A549 (cell line): ENCODE results near the gene EIF4A2. TPM values are rescaled to one million over a fixed set of nuclear protein-coding genes. Genes with fewer than 3 reads are reported as not detected.

Experiments used
- ATAC-seq, 2 experiments: fragments of 200-7000 bp in 1 of 2; fragments of >200 bp in 1 of 2; cut with Nextera tagmentation in 1 of 2; cut with Tn5 transposase in 1 of 2; 3 replicates each; pipeline versions ENCODE4 v1.8.0 to v1.9.1; 2018 to 2020; ENCODE audit warnings: mild to moderate bottlenecking in 1 of 2, moderate library complexity in 1 of 2
- CTCF ChIA-PET: fragments of 300-600 bp; sonication (Branson Sonifier 250); formaldehyde crosslinking; extraction: SDS; loops from one replicate; lab custom pipeline; 2021; ENCODE audit warnings: antibody characterized with exemption, inconsistent platforms; lab: Yijun Ruan, JAX
- POLR2A ChIA-PET: fragments of 350-600 bp; formaldehyde crosslinking; extraction: SDS; loops from one replicate; lab custom pipeline; 2021; ENCODE audit warnings: antibody characterized with exemption, inconsistent platforms; lab: Yijun Ruan, JAX
- DNase-seq, 2 experiments: peaks; one replicate each; pipeline versions ENCODE4 v3.0.0 to v3.0.0-alpha.2; 2011 to 2016; ENCODE audit warnings: low read depth in 1 of 2, low spot score in 1 of 2
- FAIRE-seq: peaks from 2 replicates; lab custom pipeline; 2011; peaks lifted over from hg19 to GRCh38; lab: Jason Lieb, UNC
- H3K27ac ChIP-seq, 2 experiments: fragments of >200 bp; sonication (Bioruptor Twin); formaldehyde crosslinking; 3 replicates each; pipeline ENCODE4 v1.5.1; 2016 to 2017
- H3K4me1 ChIP-seq: fragments of >200 bp; sonication (Bioruptor Twin); formaldehyde crosslinking; 3 replicates; pipeline ENCODE4 v1.6.1; 2016
- H3K4me2 ChIP-seq: fragments of >200 bp; sonication (Bioruptor Twin); formaldehyde crosslinking; 3 replicates; pipeline ENCODE4 v1.6.1; 2016
- H3K4me3 ChIP-seq: fragments of >200 bp; sonication (Bioruptor Twin); formaldehyde crosslinking; 3 replicates; pipeline ENCODE4 v1.5.1; 2016
- H3K9me3 ChIP-seq: fragments of >200 bp; sonication (Bioruptor Twin); formaldehyde crosslinking; 3 replicates; pipeline ENCODE4 v1.6.1; 2016
- CEBPB ChIP-seq, 2 experiments: fragments of >200 bp in 1 of 2; sonication (Bioruptor Twin) in 1 of 2; formaldehyde crosslinking in 1 of 2; IDR thresholded peaks; 2 replicates each; pipeline ENCODE4 v1.6.1; 2012 to 2016
- FOSB ChIP-seq: fragments of 250-450 bp; sonication (Bioruptor Pico); IDR thresholded peaks from 2 replicates; pipeline ENCODE4 v1.5.0; 2020; ENCODE audit warnings: mild to moderate bottlenecking, moderate library complexity
- HEYL ChIP-seq: fragments of 250-450 bp; sonication (Bioruptor Pico); IDR thresholded peaks from 2 replicates; pipeline ENCODE4 v1.8.0; 2021; ENCODE audit warnings: mild to moderate bottlenecking, moderate library complexity
- HOXB13 ChIP-seq: fragments of 250-450 bp; sonication (Bioruptor Pico); IDR thresholded peaks from 2 replicates; pipeline ENCODE4 v1.5.0; 2020; ENCODE audit warnings: low read depth, mild to moderate bottlenecking, moderate library complexity
- JUN ChIP-seq, 2 experiments: fragments of >200 bp; sonication (Bioruptor Twin); formaldehyde crosslinking; IDR thresholded peaks; 2 replicates in 1 of 2; 3 replicates in 1 of 2; pipeline ENCODE4 v1.6.1; 2016 to 2017
- KDM1A ChIP-seq: fragments of 200-600 bp; sonication (generic); IDR thresholded peaks from 2 replicates; pipeline ENCODE4 v1.6.1; 2016; ENCODE audit warnings: low read depth, mild to moderate bottlenecking
- KDM5A ChIP-seq: fragments of 200-600 bp; sonication (generic); IDR thresholded peaks from 2 replicates; pipeline ENCODE4 v1.6.1; 2016; ENCODE audit warnings: antibody characterized with exemption, mild to moderate bottlenecking
- NFE2L2 ChIP-seq: fragments of 150-350 bp; conservative IDR thresholded peaks from 2 replicates; pipeline ENCODE4 v1.6.1; 2014; ENCODE audit warnings: low read length
- NPAS2 ChIP-seq: fragments of 250-450 bp; sonication (Bioruptor Pico); IDR thresholded peaks from 2 replicates; pipeline ENCODE4 v1.8.0; 2022; ENCODE audit warnings: mild to moderate bottlenecking, moderate library complexity, borderline replicate concordance
- RNF2 ChIP-seq: fragments of 200-600 bp; sonication (generic); IDR thresholded peaks from 2 replicates; pipeline ENCODE4 v1.6.1; 2016; ENCODE audit warnings: low read depth, mild to moderate bottlenecking, antibody characterized with exemption, moderate library complexity, borderline replicate concordance
- TFCP2L1 ChIP-seq: fragments of 250-450 bp; sonication (Bioruptor Pico); IDR thresholded peaks from 2 replicates; pipeline ENCODE4 v1.5.0; 2021; ENCODE audit warnings: mild to moderate bottlenecking
- TP53 ChIP-seq: fragments of 250-450 bp; sonication (Bioruptor Pico); IDR thresholded peaks from 2 replicates; pipeline ENCODE4 v1.5.0; 2021; ENCODE audit warnings: mild to moderate bottlenecking, moderate library complexity
- ZFP36 ChIP-seq: fragments of 450-650 bp; IDR thresholded peaks from 2 replicates; pipeline ENCODE4 v1.6.1; 2014; ENCODE audit warnings: borderline replicate concordance; ENCODE audit not compliant: partially characterized antibody
- WGBS: methylation state at CpG from one replicate; pipeline ENCODE4 v1.1.6; 2017; ENCODE audit errors: missing lambda C conversion rate; 5-methylcytosine and 5-hydroxymethylcytosine counted together
- polyA plus RNA-seq, 4 experiments: library from polyadenylated mRNA; depleted of rRNA in 3 of 4; stranded (reverse); fragments of >200 nt; fragmentation: RNase III in 1 of 4; extraction: RNeasy Plus Mini Kit Qiagen cat#74134 plus additional on column Dnase treatment in 1 of 4; gene quantifications; 2 replicates in 3 of 4; 3 replicates in 1 of 4; pipeline ENCODE4 v1.2.3, GENCODE V29; 2011 to 2017
- TF ChIP-seq, protein P1 (sequence below): fragments of 450-650 bp; IDR thresholded peaks from 2 replicates; pipeline ENCODE4 v1.6.1; 2014; ENCODE audit warnings: antibody characterized with exemption
- TF ChIP-seq, protein P2 (sequence below): fragments of 250-450 bp; sonication (Bioruptor Pico); IDR thresholded peaks from 2 replicates; pipeline ENCODE4 v1.5.0; 2021; ENCODE audit warnings: mild to moderate bottlenecking, moderate library complexity, borderline replicate concordance
- TF ChIP-seq, protein P3 (sequence below): fragments of 150-350 bp; IDR thresholded peaks from 2 replicates; pipeline ENCODE4 v1.6.1; 2014; ENCODE audit warnings: low read depth, mild to moderate bottlenecking, low read length
- TF ChIP-seq, protein P4 (sequence below): IDR thresholded peaks from 2 replicates; pipeline ENCODE4 v1.6.1; 2012
- TF ChIP-seq, protein P5 (sequence below): fragments of >200 bp; sonication (Bioruptor Twin); formaldehyde crosslinking; IDR thresholded peaks from 3 replicates; pipeline ENCODE4 v1.6.1; 2016

The EIF4A2 gene
- polyA plus RNA-seq, 2 of the 4 experiments (the other 2 are of a cell fraction): 172 to 493 TPM

DNA sequence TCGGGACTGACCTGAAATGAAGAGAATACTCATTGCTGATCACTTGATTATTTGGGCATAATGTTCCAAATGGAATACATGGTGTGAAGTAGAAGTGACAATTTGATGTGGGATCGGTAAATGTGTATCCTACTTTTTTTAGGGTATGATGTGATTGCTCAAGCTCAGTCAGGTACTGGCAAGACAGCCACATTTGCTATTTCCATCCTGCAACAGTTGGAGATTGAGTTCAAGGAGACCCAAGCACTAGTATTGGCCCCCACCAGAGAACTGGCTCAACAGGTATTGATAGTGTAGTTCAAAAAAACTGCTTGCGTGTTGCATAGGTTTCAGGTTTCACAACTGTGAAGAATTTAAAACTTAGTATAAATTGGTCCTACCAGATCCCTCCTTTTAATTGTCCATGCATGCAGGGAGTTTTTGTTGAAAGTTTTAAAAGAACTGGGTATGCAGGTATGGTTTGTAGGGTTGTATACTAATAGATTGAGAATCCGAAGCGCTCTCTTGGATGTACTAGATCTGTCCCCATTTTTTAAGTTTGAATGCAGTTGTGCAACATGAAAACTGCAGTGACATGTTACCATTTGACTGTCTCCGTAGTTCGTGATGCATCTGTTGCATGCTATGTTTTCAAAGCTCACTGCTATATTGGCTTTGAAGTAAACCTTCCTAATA, 1.6 kb downstream of the EIF4A2 start:
- H3K4me2 ChIP-seq: peak overlapping the region; percentile 99
- no peaks in the 10 kb centered on the region for H3K9me3 ChIP-seq
- no peak for ATAC-seq
- ChIA-PET POLR2A (interaction anchor here (0.6 to 2.2 kb wide), 3 partner anchors 22 to 168 kb away, joined by 3 to 16 read pairs (median 9); no protein-coding TSS in a partner anchor), CTCF (interaction anchor here (0.8 to 2.5 kb wide), 3 partner anchors 168 to 170 kb away, joined by 3 to 8 read pairs (median 3); no protein-coding TSS in a partner anchor)
- H3K4me3 ChIP-seq: peak overlapping the region; percentile 94
- FAIRE-seq: no peak
- no peak for DNase-seq
- TF ChIP-seq FOSB (CRISPR knock-in tag) (no peak), CEBPB (IDR thresholded peaks at IDR 0.05) (0 out of 4 replicates have a peak, but pooled peaks of 1 of the 2 experiments have one; percentile 15)
- peak overlapping the region; percentile 96 to 100 for H3K27ac ChIP-seq
- H3K4me1 ChIP-seq: peaks cover 42% of the 10 kb centered on the region
- 1% methylated on average over 7 of the region's 7 CpGs for WGBS

DNA sequence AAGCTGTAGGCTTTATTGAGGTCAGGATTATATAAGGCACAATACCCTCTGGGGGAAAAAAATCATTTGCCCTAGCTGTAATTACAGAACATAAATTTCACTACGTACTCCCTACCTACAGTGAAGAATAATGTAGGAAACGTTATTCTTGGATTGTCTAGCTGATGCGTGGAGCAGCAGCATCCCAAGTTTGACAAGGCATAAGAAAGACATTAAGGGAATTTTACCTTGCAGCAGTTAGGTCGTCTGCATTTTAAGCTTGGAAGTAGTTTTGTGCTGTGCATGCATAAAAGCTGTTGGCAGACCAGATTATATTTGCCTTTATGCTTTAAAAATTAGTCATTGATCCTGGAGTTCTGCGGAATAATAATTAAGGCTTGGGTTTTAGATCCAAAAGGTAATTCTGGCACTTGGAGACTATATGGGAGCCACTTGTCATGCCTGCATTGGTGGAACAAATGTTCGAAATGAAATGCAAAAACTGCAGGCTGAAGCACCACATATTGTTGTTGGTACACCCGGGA, 2.2 kb downstream of the EIF4A2 start:
- DNase-seq (no peak), ATAC-seq (no peak), FAIRE-seq (no peak)
- Histone ChIP-seq H3K9me3 (no peaks in the 10 kb centered on the region), H3K4me2 (peak overlapping the region; percentile 99), H3K4me3 (peak overlapping the region; percentile 94), H3K4me1 (peaks cover 47% of the 10 kb centered on the region), H3K27ac (peak overlapping the region; percentile 96 to 100)
- WGBS: 5% methylated on average over 7 of the region's 7 CpGs
- ChIA-PET POLR2A (interaction anchor here (0.6 kb wide), 1 partner anchor 45 kb away, joined by 3 read pairs; no protein-coding TSS in a partner anchor), CTCF (interaction anchor here (0.8 to 2.5 kb wide), 2 partner anchors 169 to 171 kb away, joined by 3 to 8 read pairs; no protein-coding TSS in a partner anchor)
- TF ChIP-seq NPAS2: no peak
- TF ChIP-seq KDM1A: no peak
- TF ChIP-seq, protein P1, sequence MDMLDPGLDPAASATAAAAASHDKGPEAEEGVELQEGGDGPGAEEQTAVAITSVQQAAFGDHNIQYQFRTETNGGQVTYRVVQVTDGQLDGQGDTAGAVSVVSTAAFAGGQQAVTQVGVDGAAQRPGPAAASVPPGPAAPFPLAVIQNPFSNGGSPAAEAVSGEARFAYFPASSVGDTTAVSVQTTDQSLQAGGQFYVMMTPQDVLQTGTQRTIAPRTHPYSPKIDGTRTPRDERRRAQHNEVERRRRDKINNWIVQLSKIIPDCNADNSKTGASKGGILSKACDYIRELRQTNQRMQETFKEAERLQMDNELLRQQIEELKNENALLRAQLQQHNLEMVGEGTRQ: no peak
- TF ChIP-seq, protein P2, sequence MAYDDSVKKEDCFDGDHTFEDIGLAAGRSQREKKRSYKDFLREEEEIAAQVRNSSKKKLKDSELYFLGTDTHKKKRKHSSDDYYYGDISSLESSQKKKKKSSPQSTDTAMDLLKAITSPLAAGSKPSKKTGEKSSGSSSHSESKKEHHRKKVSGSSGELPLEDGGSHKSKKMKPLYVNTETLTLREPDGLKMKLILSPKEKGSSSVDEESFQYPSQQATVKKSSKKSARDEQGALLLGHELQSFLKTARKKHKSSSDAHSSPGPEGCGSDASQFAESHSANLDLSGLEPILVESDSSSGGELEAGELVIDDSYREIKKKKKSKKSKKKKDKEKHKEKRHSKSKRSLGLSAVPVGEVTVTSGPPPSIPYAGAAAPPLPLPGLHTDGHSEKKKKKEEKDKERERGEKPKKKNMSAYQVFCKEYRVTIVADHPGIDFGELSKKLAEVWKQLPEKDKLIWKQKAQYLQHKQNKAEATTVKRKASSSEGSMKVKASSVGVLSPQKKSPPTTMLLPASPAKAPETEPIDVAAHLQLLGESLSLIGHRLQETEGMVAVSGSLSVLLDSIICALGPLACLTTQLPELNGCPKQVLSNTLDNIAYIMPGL (CRISPR knock-in tag): no peak
- no peak for TF ChIP-seq HOXB13
- TF ChIP-seq RNF2: no peak
- TF ChIP-seq, protein P3, sequence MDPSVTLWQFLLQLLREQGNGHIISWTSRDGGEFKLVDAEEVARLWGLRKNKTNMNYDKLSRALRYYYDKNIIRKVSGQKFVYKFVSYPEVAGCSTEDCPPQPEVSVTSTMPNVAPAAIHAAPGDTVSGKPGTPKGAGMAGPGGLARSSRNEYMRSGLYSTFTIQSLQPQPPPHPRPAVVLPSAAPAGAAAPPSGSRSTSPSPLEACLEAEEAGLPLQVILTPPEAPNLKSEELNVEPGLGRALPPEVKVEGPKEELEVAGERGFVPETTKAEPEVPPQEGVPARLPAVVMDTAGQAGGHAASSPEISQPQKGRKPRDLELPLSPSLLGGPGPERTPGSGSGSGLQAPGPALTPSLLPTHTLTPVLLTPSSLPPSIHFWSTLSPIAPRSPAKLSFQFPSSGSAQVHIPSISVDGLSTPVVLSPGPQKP: no peak
- TF ChIP-seq, protein P4, sequence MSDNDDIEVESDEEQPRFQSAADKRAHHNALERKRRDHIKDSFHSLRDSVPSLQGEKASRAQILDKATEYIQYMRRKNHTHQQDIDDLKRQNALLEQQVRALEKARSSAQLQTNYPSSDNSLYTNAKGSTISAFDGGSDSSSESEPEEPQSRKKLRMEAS: no peak
- TF ChIP-seq HEYL (CRISPR knock-in tag): no peak
- TF ChIP-seq, protein P5, sequence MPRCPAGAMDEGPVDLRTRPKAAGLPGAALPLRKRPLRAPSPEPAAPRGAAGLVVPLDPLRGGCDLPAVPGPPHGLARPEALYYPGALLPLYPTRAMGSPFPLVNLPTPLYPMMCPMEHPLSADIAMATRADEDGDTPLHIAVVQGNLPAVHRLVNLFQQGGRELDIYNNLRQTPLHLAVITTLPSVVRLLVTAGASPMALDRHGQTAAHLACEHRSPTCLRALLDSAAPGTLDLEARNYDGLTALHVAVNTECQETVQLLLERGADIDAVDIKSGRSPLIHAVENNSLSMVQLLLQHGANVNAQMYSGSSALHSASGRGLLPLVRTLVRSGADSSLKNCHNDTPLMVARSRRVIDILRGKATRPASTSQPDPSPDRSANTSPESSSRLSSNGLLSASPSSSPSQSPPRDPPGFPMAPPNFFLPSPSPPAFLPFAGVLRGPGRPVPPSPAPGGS: no peak
- no peak; the same call in 1 of the 2 replicates for TF ChIP-seq TP53 (CRISPR knock-in tag)
- 0 out of 5 replicates have a peak, but pooled peaks of 1 of the 2 experiments have one; percentile 17 for TF ChIP-seq JUN (IDR thresholded peaks at IDR 0.05)
- TF ChIP-seq ZFP36: no peak
- no peak for TF ChIP-seq NFE2L2
- no peak for TF ChIP-seq KDM5A
- TF ChIP-seq TFCP2L1 (CRISPR knock-in tag): 0 out of 2 replicates have a peak, but pooled peaks have one; percentile 65
